Ovary (tissue), 9 donors: ENCODE data around the gene ABHD10. TPM values are rescaled to one million over a fixed set of nuclear protein-coding genes. Genes with fewer than 3 reads are reported as not detected.

ENCODE experiments used
- DNase-seq, 5 donors: peaks; one replicate each; pipeline ENCODE4 v3.0.0-alpha.2; 2019 to 2020
- H3K27ac ChIP-seq, 2 donors: fragments of 200-600 bp; one replicate each; pipeline versions ENCODE4 v1.5.1 to v1.8.0; 2019 to 2022
- H3K27me3 ChIP-seq: fragments of 200-600 bp; one replicate; pipeline ENCODE4 v1.8.0; 2022
- H3K36me3 ChIP-seq: fragments of 200-600 bp; sonication (generic); one replicate; pipeline ENCODE4 v1.5.1; 2019
- H3K4me1 ChIP-seq: one replicate; pipeline ENCODE4 v1.8.1; 2013; ENCODE audit warnings: mild to moderate bottlenecking, moderate library complexity; ENCODE audit not compliant: insufficient read depth
- H3K4me3 ChIP-seq: fragments of 200-600 bp; sonication (generic); one replicate; pipeline ENCODE4 v1.5.1; 2017
- H3K9me3 ChIP-seq, 2 donors: fragments of 200-600 bp in 1 of 2; sonication (generic) in 1 of 2; one replicate each; pipeline versions ENCODE4 v1.5.1 to v1.8.1; 2013 to 2019; ENCODE audit warnings: mild to moderate bottlenecking in 1 of 2, moderate library complexity in 1 of 2
- EP300 ChIP-seq: sonication (generic); formaldehyde crosslinking; IDR thresholded peaks from one replicate; pipeline ENCODE4 v1.6.1; 2017; ENCODE audit warnings: antibody characterized with exemption
- POLR2A ChIP-seq: fragments of 450-650 bp; IDR thresholded peaks from one replicate; pipeline ENCODE4 v1.6.1; 2017; ENCODE audit warnings: antibody characterized with exemption, mild to moderate bottlenecking, moderate library complexity
- WGBS, 3 donors: extraction: QIAGEN DNeasy Blood & Tissue Kit in 1 of 3; methylation state at CpG; one replicate each; pipeline versions ENCODE4 v1.1.5 to v1.1.7; 2013 to 2017; 5-methylcytosine and 5-hydroxymethylcytosine counted together
- intact Hi-C, 4 donors: fragments of 100-400 bp; cut with DNase I; formaldehyde crosslinking; loops; one replicate each; pipeline versions ENCODE4 v1.11.0 to v1.15.1; 2022 to 2023
- polyA plus RNA-seq, 2 donors: library from polyadenylated mRNA; stranded (reverse); fragments of 200-250 nt in 1 of 2; fragments of 350-450 nt in 1 of 2; fragmentation: Illumina TruSeq in 1 of 2; extraction: RNeasy Lipid Tissue Mini Kit (QIAGEN cat#74804) in 1 of 2; gene quantifications; one replicate each; pipeline ENCODE4 v1.2.3, GENCODE V29; 2013 to 2014
- total RNA-seq, 7 donors: library from RNA; depleted of rRNA in 2 of 7; stranded (reverse); fragments of >200 nt in 2 of 7; fragmentation: NEBNext Ultra II Directional in 3 of 7; extraction: Animal tissue kit (Norgen Biotek cat#: 25700) in 3 of 7; gene quantifications; one replicate each; pipeline versions ENCODE4 v1.1.0 to v1.2.4, GENCODE V29; 2016 to 2023
- TF ChIP-seq, protein P1 (sequence below), 3 donors: fragments of 450-650 bp in 2 of 3; fragments of 200-600 bp in 1 of 3; IDR thresholded peaks; one replicate each; pipeline versions ENCODE4 v1.5.1 to v1.8.0; 2016 to 2022; ENCODE audit warnings: antibody characterized with exemption in 3 of 3, mild to moderate bottlenecking in 1 of 3
- donor health status: DM: no; HTN: no; CAD: no; lungs with moderate emphysema.
- donor health status: DM: no; HTN: no; CAD: no.
- donor health status: Bipolar disorder and iron deficiency.
- donor health status: DM: yes; HTN: yes; CAD: no.
- donor health status: DM: no; HTN: no; CAD: no.
- donor health status: DM: yes; HTN: yes; CAD: no.

ABHD10 gene
- total and polyA plus RNA-seq, 9 donors = 18.2 to 37.0 (median 27.9) TPM

DNA sequence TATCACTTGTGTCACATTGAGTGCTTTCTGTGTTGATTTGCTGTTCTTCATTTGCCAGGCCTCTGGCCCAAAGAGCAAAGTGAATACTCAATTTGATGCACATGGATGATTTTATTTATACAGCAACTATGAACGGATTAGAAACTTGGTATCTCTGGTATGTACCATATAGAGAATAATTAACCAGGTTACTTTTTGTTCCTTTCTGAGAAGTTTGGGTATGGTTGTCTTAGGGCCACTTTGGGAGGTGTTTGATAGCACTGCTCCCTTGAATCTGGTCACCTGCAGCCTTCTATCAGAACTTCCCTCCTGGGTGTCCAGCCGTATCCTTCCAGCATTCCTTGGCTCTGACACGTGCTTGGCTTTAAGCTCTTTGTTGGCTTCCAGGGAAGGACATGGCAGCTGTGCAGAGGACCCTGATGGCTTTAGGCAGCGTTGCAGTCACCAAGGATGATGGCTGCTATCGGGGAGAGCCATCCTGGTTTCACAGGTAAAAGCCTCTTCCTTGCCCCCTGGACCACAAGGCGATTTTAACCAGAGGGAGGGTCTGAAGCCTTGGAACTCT is 32.6 kb downstream of the ABHD10 start:
- WGBS, 3 donors = 75 to 94% (median 93%) methylated on average over 5 to 6 of the region's 6 CpGs
- H3K4me1 ChIP-seq = peaks cover 4% of the 10 kb centered on the region
- intact Hi-C loops = loop anchor here in 1 of 4 donors (5.0 kb wide), 2 partner anchors 294 to 344 kb away; no protein-coding TSS in a partner anchor

DNA sequence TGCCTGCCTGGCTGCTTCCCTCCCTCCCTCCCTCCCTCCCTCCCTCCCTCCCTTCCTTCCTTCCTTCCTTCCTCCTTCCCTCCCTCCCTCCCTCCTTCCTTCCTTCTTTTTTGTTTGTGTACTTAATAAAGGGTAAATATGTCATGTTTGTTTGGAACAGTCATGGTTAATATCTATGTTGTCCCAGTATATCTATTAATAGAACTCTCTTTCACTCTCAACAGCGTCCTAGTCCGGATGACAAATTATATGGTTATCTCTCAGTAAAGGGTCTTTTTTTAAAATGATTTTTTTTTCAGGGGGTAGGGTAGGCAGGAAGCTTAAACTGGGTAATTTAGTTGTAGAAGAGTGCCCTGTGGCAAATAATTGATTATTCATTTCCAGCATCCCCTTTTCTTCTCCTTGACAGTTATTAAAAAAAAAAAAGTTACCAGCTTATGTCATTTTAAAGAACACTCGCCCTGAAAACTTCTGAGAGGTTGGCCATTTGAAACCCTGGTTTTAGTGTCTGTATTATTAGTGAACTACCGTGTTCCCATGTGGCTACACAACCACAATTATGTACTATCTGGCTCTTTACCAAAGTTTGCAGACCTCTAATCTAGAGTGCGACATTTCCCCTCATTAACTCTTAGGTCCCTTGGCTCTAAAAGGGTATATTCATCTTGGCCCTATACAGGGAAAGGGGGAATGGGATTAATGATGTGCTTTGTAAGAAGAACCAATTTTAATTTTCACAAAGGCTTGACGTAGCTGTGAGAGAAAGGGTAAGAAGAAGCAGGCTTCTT is 33.6 kb downstream of the ABHD10 start:
- no peak overlapping the region for H3K4me3 ChIP-seq
- 56 to 59% (median 57%) methylated on average over 6 of the region's 6 CpGs for WGBS, 3 donors
- no peaks in the 10 kb centered on the region for H3K9me3 ChIP-seq
- no peak for DNase-seq
- H3K4me1 ChIP-seq = peaks cover 4% of the 10 kb centered on the region
- no peaks in the 10 kb centered on the region for H3K36me3 ChIP-seq
- no peak overlapping the region for H3K27ac ChIP-seq
- intact Hi-C loops = loop anchor here in 1 of 4 donors (5.0 kb wide), 2 partner anchors 295 to 345 kb away; no protein-coding TSS in a partner anchor
- no peaks in the 10 kb centered on the region for H3K27me3 ChIP-seq
- TF ChIP-seq POLR2A (no peak), EP300 (no peak)
- TF ChIP-seq, protein P1, sequence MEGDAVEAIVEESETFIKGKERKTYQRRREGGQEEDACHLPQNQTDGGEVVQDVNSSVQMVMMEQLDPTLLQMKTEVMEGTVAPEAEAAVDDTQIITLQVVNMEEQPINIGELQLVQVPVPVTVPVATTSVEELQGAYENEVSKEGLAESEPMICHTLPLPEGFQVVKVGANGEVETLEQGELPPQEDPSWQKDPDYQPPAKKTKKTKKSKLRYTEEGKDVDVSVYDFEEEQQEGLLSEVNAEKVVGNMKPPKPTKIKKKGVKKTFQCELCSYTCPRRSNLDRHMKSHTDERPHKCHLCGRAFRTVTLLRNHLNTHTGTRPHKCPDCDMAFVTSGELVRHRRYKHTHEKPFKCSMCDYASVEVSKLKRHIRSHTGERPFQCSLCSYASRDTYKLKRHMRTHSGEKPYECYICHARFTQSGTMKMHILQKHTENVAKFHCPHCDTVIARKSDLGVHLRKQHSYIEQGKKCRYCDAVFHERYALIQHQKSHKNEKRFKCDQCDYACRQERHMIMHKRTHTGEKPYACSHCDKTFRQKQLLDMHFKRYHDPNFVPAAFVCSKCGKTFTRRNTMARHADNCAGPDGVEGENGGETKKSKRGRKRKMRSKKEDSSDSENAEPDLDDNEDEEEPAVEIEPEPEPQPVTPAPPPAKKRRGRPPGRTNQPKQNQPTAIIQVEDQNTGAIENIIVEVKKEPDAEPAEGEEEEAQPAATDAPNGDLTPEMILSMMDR (IDR thresholded peaks at IDR 0.05) = no peak

More for the DNA sequence above, 32.6 kb downstream of the ABHD10 start:
- H3K4me3 ChIP-seq = no peak overlapping the region
- DNase-seq = no peak
- TF ChIP-seq POLR2A (no peak), EP300 (no peak)
- TF ChIP-seq, protein P1 (IDR thresholded peaks at IDR 0.05) = no peak
- H3K9me3 ChIP-seq = no peaks in the 10 kb centered on the region
- H3K27me3 ChIP-seq = no peaks in the 10 kb centered on the region
- no peaks in the 10 kb centered on the region for H3K36me3 ChIP-seq
- no peak overlapping the region for H3K27ac ChIP-seq

DNA sequence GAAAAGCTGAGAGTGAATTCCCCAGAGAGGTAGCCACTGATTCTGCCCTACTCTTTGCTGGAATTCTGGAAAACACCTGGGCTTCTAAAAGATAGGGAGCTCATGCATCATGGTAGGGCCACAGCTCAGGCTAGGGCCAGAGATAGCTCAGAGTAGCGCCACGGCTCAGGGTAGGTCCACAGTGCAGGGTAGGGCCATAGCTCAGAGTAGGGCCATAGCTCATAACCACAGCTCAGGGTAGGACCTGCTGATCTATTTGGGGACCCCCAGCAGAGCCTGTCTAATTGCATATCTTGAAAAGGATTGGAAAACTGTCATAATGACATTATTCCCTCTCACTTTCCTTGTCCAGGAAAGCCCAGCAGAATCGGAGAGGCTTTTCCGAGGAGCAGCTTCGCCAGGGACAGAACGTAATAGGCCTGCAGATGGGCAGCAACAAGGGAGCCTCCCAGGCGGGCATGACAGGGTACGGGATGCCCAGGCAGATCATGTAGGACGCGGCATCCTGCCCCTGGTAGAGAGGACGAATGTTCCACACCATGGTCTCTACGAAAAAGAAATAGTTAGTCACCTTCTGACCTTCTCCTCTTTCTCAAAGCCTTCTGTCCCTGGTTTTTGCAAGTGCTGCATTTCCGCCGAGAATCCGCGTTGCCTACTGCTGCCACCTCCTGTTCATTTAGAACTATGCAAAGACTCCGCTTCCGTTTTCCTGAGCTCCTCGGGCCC is 34.4 kb downstream of the ABHD10 start:
- Histone ChIP-seq H3K27me3 (no peaks in the 10 kb centered on the region), H3K4me1 (peaks cover 3% of the 10 kb centered on the region), H3K9me3 (no peaks in the 10 kb centered on the region), H3K4me3 (no peak overlapping the region), H3K27ac (no peak overlapping the region), H3K36me3 (no peaks in the 10 kb centered on the region)
- DNase-seq = peak; percentile 42 to 68 (median 58)
- TF ChIP-seq, protein P1 (IDR thresholded peaks at IDR 0.05) = peak; percentile 42 to 55 (median 53)
- TF ChIP-seq EP300 = no peak
- intact Hi-C loops = loop anchor here in 1 of 4 donors (5.0 kb wide), 2 partner anchors 296 to 346 kb away; no protein-coding TSS in a partner anchor
- 38 to 44% (median 40%) methylated on average over 19 of the region's 19 CpGs for WGBS, 3 donors

DNA sequence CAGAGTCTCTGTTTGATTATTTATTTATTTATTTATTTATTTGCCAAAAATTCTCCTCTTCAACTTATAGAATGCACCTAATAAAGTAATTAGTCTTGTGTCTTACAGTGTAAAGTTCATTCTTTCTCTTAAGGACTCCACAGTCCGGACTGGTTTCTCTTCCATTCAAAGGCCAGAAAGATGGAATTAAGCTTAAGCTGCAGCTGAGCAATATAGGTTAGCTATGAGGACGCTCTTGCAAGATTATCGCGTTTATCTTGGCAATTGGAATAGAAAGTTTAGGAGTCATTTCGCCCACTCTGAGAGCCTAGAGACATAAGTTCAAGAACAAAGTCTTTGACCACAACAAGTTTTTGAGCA is 34.9 kb downstream of the ABHD10 start:
- H3K9me3 ChIP-seq = no peaks in the 10 kb centered on the region
- no peak for DNase-seq
- H3K27me3 ChIP-seq = no peaks in the 10 kb centered on the region
- H3K27ac ChIP-seq = no peak overlapping the region
- H3K36me3 ChIP-seq = no peaks in the 10 kb centered on the region
- peaks cover 2% of the 10 kb centered on the region for H3K4me1 ChIP-seq
- H3K4me3 ChIP-seq = no peak overlapping the region
- intact Hi-C loops = loop anchor here in 1 of 4 donors (5.0 kb wide), 2 partner anchors 296 to 346 kb away; no protein-coding TSS in a partner anchor
- no peak for TF ChIP-seq EP300
- TF ChIP-seq, protein P1 (IDR thresholded peaks at IDR 0.05) = no peak
- no peak for TF ChIP-seq POLR2A
- 67 to 70% (median 69%) methylated on average over 5 of the region's 5 CpGs for WGBS, 3 donors
